ENCODE results near the gene FUNDC2. TPM values are rescaled to one million over a fixed set of nuclear protein-coding genes. Genes with fewer than 3 reads are reported as not detected.

The FUNDC2 gene
- total RNA-seq, 2 experiments from 2014 or later = 44.3 to 47.4 TPM

- no peaks in the 10 kb centered on the region for H3K27me3 Mint-ChIP-seq
Observed at GRCh38 chrX:155035688-155036087, 9.0 kb downstream of the FUNDC2 start.

GRCh38 chrX:155046129-155046810, 19.6 kb downstream of the FUNDC2 start:
- H3K4me1 Mint-ChIP-seq = peaks cover 19% of the 10 kb centered on the region
- ATAC-seq (ENCODE audit: low read depth) (no peak), DNase-seq (no peak)
- H3K36me3 Mint-ChIP-seq = peaks cover 9% of the 10 kb centered on the region
- H3K4me3 Mint-ChIP-seq = no peak overlapping the region
- no peaks in the 10 kb centered on the region for H3K9me3 Mint-ChIP-seq
- POLR2A ChIA-PET = no interaction called here
- no peak overlapping the region for H3K27ac Mint-ChIP-seq
- no peaks in the 10 kb centered on the region for H3K27me3 Mint-ChIP-seq

More at GRCh38 chrX:155035688-155036087, 9.0 kb downstream of the FUNDC2 start:
- no peak overlapping the region for H3K27ac Mint-ChIP-seq
- POLR2A ChIA-PET = no interaction called here
- H3K4me3 Mint-ChIP-seq = no peak overlapping the region
- DNase-seq = no peak
- ATAC-seq (ENCODE audit: low read depth) = no peak
- H3K9me3 Mint-ChIP-seq = no peaks in the 10 kb centered on the region
- peaks cover 28% of the 10 kb centered on the region for H3K36me3 Mint-ChIP-seq
- peaks cover 5% of the 10 kb centered on the region for H3K4me1 Mint-ChIP-seq

GRCh38 chrX:155046811-155047528, 20.3 kb downstream of the FUNDC2 start:
- Mint-ChIP-seq H3K36me3 (peaks cover 12% of the 10 kb centered on the region), H3K9me3 (no peaks in the 10 kb centered on the region), H3K4me1 (peaks cover 19% of the 10 kb centered on the region), H3K4me3 (no peak overlapping the region), H3K27me3 (no peaks in the 10 kb centered on the region), H3K27ac (no peak overlapping the region)
- DNase-seq (no peak), ATAC-seq (ENCODE audit: low read depth) (no peak)
- POLR2A ChIA-PET = no interaction called here

DNA sequence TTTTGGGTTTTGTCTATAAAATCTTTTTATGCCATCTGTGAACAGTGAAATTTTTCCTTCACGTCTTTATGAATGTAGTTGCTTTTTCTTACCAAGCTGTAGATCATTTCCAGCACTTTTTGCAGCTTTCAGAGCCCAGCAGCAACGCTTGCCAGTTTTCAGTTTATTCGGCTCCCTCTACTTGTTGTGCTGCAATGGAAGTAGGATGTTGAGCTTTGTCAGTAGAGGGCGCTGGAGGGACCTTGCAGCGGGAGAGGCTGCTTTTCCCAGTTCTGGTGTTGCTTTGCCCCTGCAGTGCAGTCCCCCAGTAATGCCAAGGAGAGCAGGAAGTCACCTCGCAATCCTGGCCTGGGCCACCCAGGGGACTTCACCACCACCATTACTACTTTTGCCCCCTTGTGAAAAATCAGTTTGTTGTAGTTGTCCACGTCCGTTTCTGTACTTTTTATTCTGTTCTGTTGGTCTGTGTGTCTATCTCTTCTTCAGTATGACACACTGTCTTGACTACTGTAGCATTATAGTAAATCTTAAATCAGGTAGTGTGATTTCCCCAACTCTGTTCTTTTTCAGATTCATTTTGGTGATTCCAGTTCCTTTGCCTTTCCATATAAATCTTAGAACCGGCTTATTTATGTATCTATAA, 22.5 kb downstream of the FUNDC2 start:
- DNase-seq = no peak
- POLR2A ChIA-PET = no interaction called here
- Mint-ChIP-seq H3K4me1 (peaks cover 27% of the 10 kb centered on the region), H3K36me3 (peaks cover 11% of the 10 kb centered on the region), H3K27me3 (no peaks in the 10 kb centered on the region), H3K4me3 (no peak overlapping the region), H3K27ac (no peak overlapping the region), H3K9me3 (no peaks in the 10 kb centered on the region)
- ATAC-seq (ENCODE audit: low read depth) = peak; percentile 47

- POLR2A ChIA-PET = no interaction called here
- no peak for DNase-seq
- Mint-ChIP-seq H3K36me3 (peaks cover 9% of the 10 kb centered on the region), H3K27me3 (no peaks in the 10 kb centered on the region), H3K4me1 (peaks cover 39% of the 10 kb centered on the region), H3K9me3 (no peaks in the 10 kb centered on the region), H3K4me3 (no peak overlapping the region), H3K27ac (no peak overlapping the region)
- ATAC-seq (ENCODE audit: low read depth) = no peak
Observed at GRCh38 chrX:155052738-155053498, 26.3 kb downstream of the FUNDC2 start.

DNA sequence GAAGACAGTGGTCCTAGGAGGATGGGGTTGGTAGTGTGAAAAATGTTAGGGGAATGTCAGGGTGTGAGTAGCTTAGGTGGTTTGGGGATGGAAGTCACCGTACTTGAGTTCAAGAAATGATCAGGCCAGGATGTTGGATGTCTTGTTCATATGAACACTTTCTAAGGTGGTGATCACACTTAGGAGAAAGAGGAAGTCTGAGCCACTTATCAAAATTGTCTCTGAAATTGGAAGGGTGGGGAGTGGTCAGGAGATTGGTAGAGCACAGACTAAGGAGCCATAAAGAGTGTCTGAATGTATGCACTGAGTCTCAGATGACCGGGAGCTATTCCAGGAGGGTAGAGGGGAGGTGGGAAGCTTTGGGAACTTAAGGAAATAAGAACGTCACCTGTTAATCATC, 27.0 kb downstream of the FUNDC2 start:
- H3K27ac Mint-ChIP-seq = no peak overlapping the region
- no peaks in the 10 kb centered on the region for H3K9me3 Mint-ChIP-seq
- POLR2A ChIA-PET = no interaction called here
- DNase-seq = no peak
- peaks cover 9% of the 10 kb centered on the region for H3K36me3 Mint-ChIP-seq
- H3K4me1 Mint-ChIP-seq = peaks cover 37% of the 10 kb centered on the region
- no peaks in the 10 kb centered on the region for H3K27me3 Mint-ChIP-seq
- H3K4me3 Mint-ChIP-seq = no peak overlapping the region
- no peak for ATAC-seq (ENCODE audit: low read depth)

- no peak overlapping the region for H3K27ac Mint-ChIP-seq
- peaks cover 32% of the 10 kb centered on the region for H3K4me1 Mint-ChIP-seq
- no peaks in the 10 kb centered on the region for H3K9me3 Mint-ChIP-seq
- DNase-seq = no peak
- no peak overlapping the region for H3K4me3 Mint-ChIP-seq
- no peaks in the 10 kb centered on the region for H3K27me3 Mint-ChIP-seq
- POLR2A ChIA-PET = no interaction called here
- H3K36me3 Mint-ChIP-seq = peaks cover 9% of the 10 kb centered on the region
- no peak for ATAC-seq (ENCODE audit: low read depth)
Observed at GRCh38 chrX:155054255-155054654, 27.6 kb downstream of the FUNDC2 start.

DNA sequence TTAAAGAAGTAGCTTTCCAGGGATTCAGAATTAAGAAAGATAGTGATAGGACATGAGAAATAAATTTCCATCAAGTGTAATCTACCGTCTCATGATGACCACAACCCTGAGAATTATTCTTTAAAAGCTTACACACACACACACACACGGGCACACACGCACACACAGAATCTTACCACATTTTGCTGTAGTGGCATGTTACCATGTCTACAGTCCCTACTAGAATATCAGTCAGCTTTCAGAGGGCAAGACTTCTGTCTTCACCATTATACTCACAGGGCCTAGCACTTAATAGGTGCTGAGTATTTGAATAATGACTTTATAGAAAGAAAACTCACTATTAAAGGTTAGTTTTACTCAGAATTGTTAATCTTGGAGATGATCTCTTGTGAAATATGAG, 28.9 kb downstream of the FUNDC2 start:
- DNase-seq (no peak), ATAC-seq (ENCODE audit: low read depth) (no peak)
- H3K36me3 Mint-ChIP-seq = peaks cover 9% of the 10 kb centered on the region
- peaks cover 26% of the 10 kb centered on the region for H3K4me1 Mint-ChIP-seq
- POLR2A ChIA-PET = interaction anchor here (1.0 kb wide), 1 partner anchor 27 kb away, joined by 3 read pairs; no protein-coding TSS in a partner anchor
- no peaks in the 10 kb centered on the region for H3K9me3 Mint-ChIP-seq
- no peak overlapping the region for H3K27ac Mint-ChIP-seq
- H3K4me3 Mint-ChIP-seq = no peak overlapping the region
- H3K27me3 Mint-ChIP-seq = no peaks in the 10 kb centered on the region

- H3K36me3 Mint-ChIP-seq = peaks cover 9% of the 10 kb centered on the region
- H3K4me3 Mint-ChIP-seq = peak overlapping the region; percentile 76
- no peak for DNase-seq
Observed at GRCh38 chrX:155056471-155056870, 29.8 kb downstream of the FUNDC2 start.

DNA sequence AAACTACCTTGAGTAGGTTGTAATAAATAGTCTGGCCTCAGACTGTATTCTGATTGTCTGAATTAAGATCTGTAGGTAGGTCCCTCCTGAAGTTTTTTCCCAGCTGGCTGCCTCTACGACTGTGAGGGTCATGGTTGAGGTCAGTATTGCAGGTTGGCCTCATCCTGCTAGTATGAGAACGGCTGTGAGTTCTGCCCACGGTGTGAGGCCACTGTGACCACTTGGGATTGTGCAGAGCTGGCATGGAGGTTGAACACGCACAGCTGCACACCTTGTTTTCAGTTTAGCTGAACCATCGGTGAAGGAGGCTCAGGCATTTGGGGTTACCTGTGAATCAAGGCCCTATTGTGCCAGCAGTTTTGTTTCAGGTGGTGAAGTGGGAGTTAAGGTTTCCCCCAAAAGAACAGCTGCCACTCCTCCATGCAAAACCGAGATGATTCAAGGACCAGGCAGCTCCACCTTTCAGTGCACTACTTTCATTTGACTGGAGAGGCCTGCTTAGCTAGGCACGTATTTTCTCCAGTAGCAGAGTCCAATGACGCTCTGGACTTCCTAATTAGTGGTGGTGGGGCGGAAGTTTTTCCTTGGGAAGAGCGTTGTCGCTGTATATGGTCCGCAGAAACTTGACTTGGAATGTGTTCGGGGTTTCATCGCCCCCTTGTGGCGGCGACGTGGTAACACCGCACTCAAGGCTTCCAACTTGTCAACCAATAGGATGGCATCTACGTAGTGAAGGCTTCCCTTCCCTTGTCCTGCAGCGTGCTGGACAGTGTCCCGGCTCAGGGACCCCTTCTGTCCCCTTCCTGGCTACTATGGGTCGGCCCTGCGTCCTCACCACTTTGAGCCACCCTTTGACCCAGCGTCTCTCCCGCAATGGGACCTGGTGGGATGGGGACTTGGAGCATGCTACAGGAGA, 30.5 kb downstream of the FUNDC2 start:
- Mint-ChIP-seq H3K4me1 (peaks cover 24% of the 10 kb centered on the region), H3K4me3 (peak overlapping the region; percentile 76), H3K36me3 (peaks cover 9% of the 10 kb centered on the region), H3K27me3 (no peaks in the 10 kb centered on the region), H3K27ac (peak overlapping the region; percentile 78), H3K9me3 (no peaks in the 10 kb centered on the region)
- ATAC-seq (ENCODE audit: low read depth) = peak; percentile 77
- POLR2A ChIA-PET = interaction anchor here (0.6 to 1.6 kb wide), 3 partner anchors 15 to 510 kb away, joined by 3 read pairs; partner anchors contain the start of gene G6PD
- peak; percentile 53 for DNase-seq

More at GRCh38 chrX:155056471-155056870, 29.8 kb downstream of the FUNDC2 start:
- H3K4me1 Mint-ChIP-seq = peaks cover 24% of the 10 kb centered on the region
- peak overlapping the region; percentile 78 for H3K27ac Mint-ChIP-seq
- H3K27me3 Mint-ChIP-seq = no peaks in the 10 kb centered on the region
- POLR2A ChIA-PET = interaction anchor here (0.6 to 1.6 kb wide), 3 partner anchors 15 to 510 kb away, joined by 3 read pairs; partner anchors contain the start of gene G6PD
- H3K9me3 Mint-ChIP-seq = no peaks in the 10 kb centered on the region
- ATAC-seq (ENCODE audit: low read depth) = peak; percentile 75

GRCh38 chrX:155061760-155062159, 35.1 kb downstream of the FUNDC2 start:
- Mint-ChIP-seq H3K27me3 (no peaks in the 10 kb centered on the region), H3K9me3 (no peaks in the 10 kb centered on the region), H3K36me3 (peaks cover 2% of the 10 kb centered on the region), H3K4me1 (peaks cover 10% of the 10 kb centered on the region), H3K27ac (no peak overlapping the region), H3K4me3 (no peak overlapping the region)
- DNase-seq = no peak
- POLR2A ChIA-PET = no interaction called here
- no peak for ATAC-seq (ENCODE audit: low read depth)

- Mint-ChIP-seq H3K4me1 (peaks cover 16% of the 10 kb centered on the region), H3K4me3 (no peak overlapping the region), H3K27me3 (no peaks in the 10 kb centered on the region), H3K9me3 (no peaks in the 10 kb centered on the region), H3K36me3 (peaks cover 2% of the 10 kb centered on the region), H3K27ac (no peak overlapping the region)
- DNase-seq = no peak
- ATAC-seq (ENCODE audit: low read depth) = no peak
- POLR2A ChIA-PET = no interaction called here
Observed at GRCh38 chrX:155065035-155065734, 38.5 kb downstream of the FUNDC2 start.

Data from activated naive CD8-positive, alpha-beta T cell treated with anti-CD3 and anti-CD28 coated beads, Interleukin-2, amount 10 ng/mL, durations not matched to agents 7 days and 5 days (primary cell).